ENCODE measurements around the gene EPHB1.

GRCh38 chr3:134748698-134749097 lies 46.4 kb upstream of the EPHB1 start:
- TF ChIP-seq, protein P1, sequence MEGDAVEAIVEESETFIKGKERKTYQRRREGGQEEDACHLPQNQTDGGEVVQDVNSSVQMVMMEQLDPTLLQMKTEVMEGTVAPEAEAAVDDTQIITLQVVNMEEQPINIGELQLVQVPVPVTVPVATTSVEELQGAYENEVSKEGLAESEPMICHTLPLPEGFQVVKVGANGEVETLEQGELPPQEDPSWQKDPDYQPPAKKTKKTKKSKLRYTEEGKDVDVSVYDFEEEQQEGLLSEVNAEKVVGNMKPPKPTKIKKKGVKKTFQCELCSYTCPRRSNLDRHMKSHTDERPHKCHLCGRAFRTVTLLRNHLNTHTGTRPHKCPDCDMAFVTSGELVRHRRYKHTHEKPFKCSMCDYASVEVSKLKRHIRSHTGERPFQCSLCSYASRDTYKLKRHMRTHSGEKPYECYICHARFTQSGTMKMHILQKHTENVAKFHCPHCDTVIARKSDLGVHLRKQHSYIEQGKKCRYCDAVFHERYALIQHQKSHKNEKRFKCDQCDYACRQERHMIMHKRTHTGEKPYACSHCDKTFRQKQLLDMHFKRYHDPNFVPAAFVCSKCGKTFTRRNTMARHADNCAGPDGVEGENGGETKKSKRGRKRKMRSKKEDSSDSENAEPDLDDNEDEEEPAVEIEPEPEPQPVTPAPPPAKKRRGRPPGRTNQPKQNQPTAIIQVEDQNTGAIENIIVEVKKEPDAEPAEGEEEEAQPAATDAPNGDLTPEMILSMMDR (IDR thresholded peaks at IDR 0.05; ENCODE audit: low read length): no peak
- TF ChIP-seq EZH2 (IDR thresholded peaks at IDR 0.05; ENCODE audit: borderline replicate concordance, low read length): no peak
